PFSK-1 (cell line): ENCODE measurements around the gene ZER1.

Source experiments
- FOXP2 ChIP-seq: optimal IDR thresholded peaks from 2 replicates; pipeline ENCODE3; 2011; ENCODE audit warnings: borderline replicate concordance, control low read depth, inconsistent platforms; ENCODE audit not compliant: insufficient read depth; ENCODE audit errors: extremely low read length, extremely low read depth
- POLR2AphosphoS5 ChIP-seq: IDR thresholded peaks from 2 replicates; pipeline ENCODE4 v1.6.1; 2012; ENCODE audit warnings: low read depth, mild to moderate bottlenecking, control low read depth, low read length, moderate library complexity
- REST ChIP-seq, 2 experiments: IDR thresholded peaks; 2 replicates each; pipeline versions ENCODE4 v1.6.1 to v1.8.0; 2011 to 2012; ENCODE audit warnings: low read depth in 2 of 2, low read length in 2 of 2, control low read depth in 1 of 2, inconsistent platforms in 1 of 2, mild to moderate bottlenecking in 1 of 2, moderate library complexity in 1 of 2; ENCODE audit not compliant: insufficient read depth in 1 of 2
- SIN3A ChIP-seq: IDR thresholded peaks from 2 replicates; pipeline ENCODE4 v1.6.1; 2012; ENCODE audit warnings: mild to moderate bottlenecking, low read length, moderate library complexity, borderline replicate concordance; ENCODE audit not compliant: insufficient read depth
- TAF1 ChIP-seq: IDR thresholded peaks from 2 replicates; pipeline ENCODE4 v1.6.1; 2012; ENCODE audit warnings: low read length, control low read depth, borderline replicate concordance; ENCODE audit not compliant: insufficient read depth

The ZER1 gene

GRCh38 chr9:128723866-128724743 is 47.6 kb downstream of the ZER1 start, which contains the start of gene ZDHHC12:
Gene ZDHHC12, minus strand, starts transcription at chr9:128724127. Its CDS starts 34 bp downstream, at chr9:128724093.
- peak; percentile 74 for TF ChIP-seq POLR2AphosphoS5
- TF ChIP-seq TAF1: peak; percentile 70; the same call in 1 of the 2 replicates
- no peak for TF ChIP-seq REST (IDR thresholded peaks at IDR 0.05; ENCODE audit: insufficient read depth in 1 of 2, low read depth in 2 of 2, low read length in 2 of 2)

- TF ChIP-seq FOXP2 (no peak), REST (IDR thresholded peaks at IDR 0.05; ENCODE audit: insufficient read depth in 1 of 2, low read depth in 2 of 2, low read length in 2 of 2) (no peak), TAF1 (no peak), SIN3A (no peak), POLR2AphosphoS5 (no peak)
Measured at GRCh38 chr9:128723352-128723865, 48.3 kb downstream of the ZER1 start.

GRCh38 chr9:128722380-128723351 is 49.1 kb downstream of the ZER1 start:
- TF ChIP-seq TAF1 (no peak), REST (IDR thresholded peaks at IDR 0.05; ENCODE audit: insufficient read depth in 1 of 2, low read depth in 2 of 2, low read length in 2 of 2) (no peak)

GRCh38 chr9:128721487-128722010 is 50.2 kb downstream of the ZER1 start:
- TF ChIP-seq FOXP2 (no peak), REST (IDR thresholded peaks at IDR 0.05; ENCODE audit: insufficient read depth in 1 of 2, low read depth in 2 of 2, low read length in 2 of 2) (no peak), SIN3A (no peak), POLR2AphosphoS5 (no peak), TAF1 (no peak)
